ENCODE measurements around the gene FMO3.

DNA sequence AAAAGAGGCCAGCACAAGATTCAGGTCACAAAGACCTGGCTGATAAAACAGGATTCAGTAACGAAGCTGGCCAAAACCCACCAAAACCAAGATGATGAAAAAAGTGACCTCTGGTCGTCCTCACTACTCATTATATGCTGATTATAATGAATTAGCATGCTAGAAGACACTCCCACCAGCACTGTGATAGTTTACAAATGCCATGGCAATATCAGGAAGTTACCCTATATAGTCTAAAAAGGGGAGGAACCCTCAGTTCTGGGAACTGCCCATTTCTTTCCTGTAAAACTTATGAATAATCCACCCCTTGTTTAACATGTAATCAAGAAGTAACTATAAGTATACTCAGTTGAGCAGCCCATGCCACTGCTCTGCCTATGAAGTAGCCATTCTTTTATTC is 68.4 kb downstream of the FMO3 start:
- TF ChIP-seq, protein P1, sequence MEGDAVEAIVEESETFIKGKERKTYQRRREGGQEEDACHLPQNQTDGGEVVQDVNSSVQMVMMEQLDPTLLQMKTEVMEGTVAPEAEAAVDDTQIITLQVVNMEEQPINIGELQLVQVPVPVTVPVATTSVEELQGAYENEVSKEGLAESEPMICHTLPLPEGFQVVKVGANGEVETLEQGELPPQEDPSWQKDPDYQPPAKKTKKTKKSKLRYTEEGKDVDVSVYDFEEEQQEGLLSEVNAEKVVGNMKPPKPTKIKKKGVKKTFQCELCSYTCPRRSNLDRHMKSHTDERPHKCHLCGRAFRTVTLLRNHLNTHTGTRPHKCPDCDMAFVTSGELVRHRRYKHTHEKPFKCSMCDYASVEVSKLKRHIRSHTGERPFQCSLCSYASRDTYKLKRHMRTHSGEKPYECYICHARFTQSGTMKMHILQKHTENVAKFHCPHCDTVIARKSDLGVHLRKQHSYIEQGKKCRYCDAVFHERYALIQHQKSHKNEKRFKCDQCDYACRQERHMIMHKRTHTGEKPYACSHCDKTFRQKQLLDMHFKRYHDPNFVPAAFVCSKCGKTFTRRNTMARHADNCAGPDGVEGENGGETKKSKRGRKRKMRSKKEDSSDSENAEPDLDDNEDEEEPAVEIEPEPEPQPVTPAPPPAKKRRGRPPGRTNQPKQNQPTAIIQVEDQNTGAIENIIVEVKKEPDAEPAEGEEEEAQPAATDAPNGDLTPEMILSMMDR (IDR thresholded peaks at IDR 0.05; ENCODE audit: low read depth, low read length) = no peak
- TF ChIP-seq EZH2phosphoT487 (IDR thresholded peaks at IDR 0.05; ENCODE audit: low read depth) = no peak

Measured in OCI-LY3 (cell line).